Ascending aorta (tissue), 2 donors: ENCODE results near the gene ARHGAP15. TPM values are rescaled to one million over a fixed set of nuclear protein-coding genes. Genes with fewer than 3 reads are reported as not detected.

ENCODE experiments used
- DNase-seq, 2 donors: peaks; one replicate each; pipeline ENCODE4 v3.0.0-alpha.2; 2019; ENCODE audit warnings: low spot score in 2 of 2
- H3K27ac ChIP-seq, 2 donors: fragments of 200-600 bp; sonication (generic); one replicate each; pipeline ENCODE4 v1.5.1; 2016 to 2017; ENCODE audit warnings: mild to moderate bottlenecking in 1 of 2
- H3K27me3 ChIP-seq: fragments of 200-600 bp; sonication (generic); one replicate; pipeline ENCODE4 v1.5.1; 2017
- H3K36me3 ChIP-seq, 2 donors: fragments of 200-600 bp; sonication (generic); one replicate each; pipeline ENCODE4 v1.5.1; 2016
- H3K4me1 ChIP-seq, 2 donors: fragments of 200-600 bp; sonication (generic); one replicate each; pipeline ENCODE4 v1.5.1; 2016 to 2017; ENCODE audit warnings: mild to moderate bottlenecking in 1 of 2
- H3K4me3 ChIP-seq, 2 donors: fragments of 200-600 bp; sonication (generic); one replicate each; pipeline ENCODE4 v1.5.1; 2016 to 2017; ENCODE audit warnings: mild to moderate bottlenecking in 1 of 2
- H3K9me3 ChIP-seq, 2 donors: fragments of 200-600 bp; sonication (generic); one replicate each; pipeline ENCODE4 v1.5.1; 2016
- CTCF ChIP-seq, 3 experiments: fragments of 200-600 bp in 2 of 3; fragments of 450-650 bp in 1 of 3; sonication (generic) in 2 of 3; IDR thresholded peaks; one replicate each; pipeline ENCODE4 v1.5.1; 2016 to 2019; ENCODE audit warnings: antibody characterized with exemption in 3 of 3, mild to moderate bottlenecking in 1 of 3, moderate library complexity in 1 of 3
- intact Hi-C: fragments of 100-400 bp; cut with DNase I; formaldehyde crosslinking; loops from one replicate; pipeline ENCODE4 v1.15.1; 2023
- total RNA-seq: library from RNA; depleted of rRNA; stranded (reverse); fragments of >200 nt; gene quantifications from one replicate; pipeline ENCODE4 v1.1.0, GENCODE V29; 2016

ARHGAP15 gene
- total RNA-seq, 1 donor from 2014 or later: 1.4 TPM

DNA sequence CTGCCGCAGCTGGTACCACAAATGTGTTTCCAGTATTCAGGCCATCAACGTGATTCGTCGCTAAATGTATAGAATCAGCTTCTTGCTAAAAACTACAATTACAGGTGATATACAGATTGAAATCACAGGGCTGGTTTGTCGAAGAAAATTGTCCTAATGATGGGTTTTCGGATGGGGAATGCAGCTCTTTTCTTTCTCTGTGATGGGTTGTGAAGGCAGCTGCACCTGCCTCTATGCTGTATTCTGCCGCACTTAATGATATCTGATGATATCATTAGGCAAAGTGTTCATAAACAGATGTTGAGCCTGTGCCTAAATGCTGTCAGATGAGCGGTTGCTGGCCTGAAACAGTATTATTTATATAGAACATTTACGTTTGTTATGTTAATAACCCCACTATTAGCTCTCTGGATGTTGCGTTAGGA is 218.1 kb downstream of the ARHGAP15 start:
- H3K9me3 ChIP-seq: no peaks in the 10 kb centered on the region
- no peaks in the 10 kb centered on the region for H3K4me1 ChIP-seq
- H3K4me3 ChIP-seq: no peak overlapping the region
- intact Hi-C loops: no loop called here
- no peak overlapping the region for H3K27ac ChIP-seq
- H3K36me3 ChIP-seq: no peaks in the 10 kb centered on the region
- no peaks in the 10 kb centered on the region for H3K27me3 ChIP-seq
- no peak for TF ChIP-seq CTCF (IDR thresholded peaks at IDR 0.05)
- no peak for DNase-seq

GRCh38 chr2:143347901-143348414 is 218.7 kb downstream of the ARHGAP15 start:
- intact Hi-C loops: no loop called here
- no peak for DNase-seq
- H3K9me3 ChIP-seq: no peaks in the 10 kb centered on the region
- no peaks in the 10 kb centered on the region for H3K36me3 ChIP-seq
- no peak for TF ChIP-seq CTCF (IDR thresholded peaks at IDR 0.05)
- no peak overlapping the region for H3K4me3 ChIP-seq
- no peak overlapping the region for H3K27ac ChIP-seq
- H3K27me3 ChIP-seq: no peaks in the 10 kb centered on the region
- no peaks in the 10 kb centered on the region for H3K4me1 ChIP-seq

DNA sequence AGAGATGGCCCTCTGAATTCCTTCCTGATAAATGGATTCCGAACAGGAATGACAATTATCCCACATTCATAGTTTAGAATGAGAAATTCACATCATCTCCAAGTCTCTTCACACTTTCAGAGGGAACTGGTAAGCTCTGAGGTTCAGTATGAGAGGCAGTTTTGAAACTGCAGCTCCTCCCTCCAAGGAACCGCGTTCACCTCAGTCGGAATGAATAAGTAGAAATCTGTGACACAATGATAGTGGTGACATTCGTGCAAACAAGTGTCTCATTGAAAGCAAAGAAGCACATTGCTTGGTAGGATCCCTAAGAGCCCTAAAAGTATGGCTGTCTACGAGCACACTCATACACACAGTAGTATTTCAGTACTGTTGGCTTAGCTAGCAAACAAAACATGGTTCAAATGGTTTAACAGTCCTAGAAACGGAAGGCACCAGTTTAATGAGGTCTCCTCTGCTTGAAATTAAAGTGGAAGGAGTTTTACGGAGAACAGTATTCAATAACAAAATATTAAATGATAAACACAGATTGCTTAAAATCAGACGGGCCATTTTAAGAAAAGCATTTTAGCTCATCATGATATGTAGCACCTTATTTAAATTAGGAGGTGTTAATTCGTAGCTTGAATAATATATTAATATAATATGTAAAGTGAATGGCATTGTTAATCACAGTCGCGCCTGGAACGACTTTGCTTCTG is 225.0 kb downstream of the ARHGAP15 start:
- H3K9me3 ChIP-seq: no peaks in the 10 kb centered on the region
- H3K27ac ChIP-seq: no peak overlapping the region
- no peaks in the 10 kb centered on the region for H3K27me3 ChIP-seq
- H3K4me1 ChIP-seq: no peaks in the 10 kb centered on the region
- no peaks in the 10 kb centered on the region for H3K36me3 ChIP-seq
- H3K4me3 ChIP-seq: no peak overlapping the region
- intact Hi-C loops: no loop called here
- DNase-seq: no peak
- TF ChIP-seq CTCF (IDR thresholded peaks at IDR 0.05): no peak

GRCh38 chr2:143355870-143356269 is 226.7 kb downstream of the ARHGAP15 start:
- Histone ChIP-seq H3K9me3 (no peaks in the 10 kb centered on the region), H3K36me3 (no peaks in the 10 kb centered on the region), H3K27ac (no peak overlapping the region), H3K4me3 (no peak overlapping the region), H3K27me3 (no peaks in the 10 kb centered on the region), H3K4me1 (no peaks in the 10 kb centered on the region)
- DNase-seq: no peak
- no peak for TF ChIP-seq CTCF (IDR thresholded peaks at IDR 0.05)
- intact Hi-C loops: no loop called here

- H3K27me3 ChIP-seq: no peaks in the 10 kb centered on the region
- no peaks in the 10 kb centered on the region for H3K4me1 ChIP-seq
- no peak overlapping the region for H3K4me3 ChIP-seq
- no peaks in the 10 kb centered on the region for H3K9me3 ChIP-seq
- no peak for TF ChIP-seq CTCF (IDR thresholded peaks at IDR 0.05)
- intact Hi-C loops: no loop called here
- no peaks in the 10 kb centered on the region for H3K36me3 ChIP-seq
- no peak overlapping the region for H3K27ac ChIP-seq
- no peak for DNase-seq
These were observed 227.1 kb downstream of the ARHGAP15 start for GRCh38 chr2:143356336-143356735.
